Left ventricle myocardium inferior (tissue), 1 donor: ENCODE results near the gene PCDH10. TPM values are rescaled to one million over a fixed set of nuclear protein-coding genes. Genes with fewer than 3 reads are reported as not detected.

Experiments
- DNase-seq: peaks from one replicate; pipeline ENCODE4 v3.0.0-alpha.2; 2020
- H3K27ac ChIP-seq: fragments of 200-600 bp; replicated peaks from 2 replicates; pipeline ENCODE4 v1.8.0; 2021
- H3K27me3 ChIP-seq: fragments of 200-600 bp; 2 replicates; pipeline ENCODE4 v1.8.0; 2021; ENCODE audit warnings: low read depth
- H3K36me3 ChIP-seq: fragments of 200-600 bp; 2 replicates; pipeline ENCODE4 v1.8.0; 2021
- H3K4me1 ChIP-seq: fragments of 200-600 bp; 2 replicates; pipeline ENCODE4 v1.8.0; 2021
- H3K4me3 ChIP-seq: fragments of 200-600 bp; 2 replicates; pipeline ENCODE4 v1.8.0; 2021; ENCODE audit warnings: mild to moderate bottlenecking, moderate library complexity
- H3K9me3 ChIP-seq: fragments of 200-600 bp; replicated peaks from 2 replicates; pipeline ENCODE4 v1.8.0; 2021
- CTCF ChIP-seq: fragments of 200-600 bp; IDR thresholded peaks from 2 replicates; pipeline ENCODE4 v1.8.0; 2021; ENCODE audit warnings: antibody characterized with exemption, mild to moderate bottlenecking, borderline replicate concordance
- intact Hi-C: fragments of 100-400 bp; cut with micrococcal nuclease; formaldehyde crosslinking; loops from one replicate; pipeline ENCODE4 v1.11.0; 2022
- total RNA-seq: library from RNA; stranded (reverse); fragmentation: NEBNext Ultra II Directional; extraction: Animal tissue kit (Norgen Biotek cat#: 25700); gene quantifications from one replicate; pipeline ENCODE4 v1.2.1, GENCODE V29; 2021
- donor health status: DM: no; HTN: yes; CAD: no; lungs with severe emphysema.

Gene PCDH10
- total RNA-seq, 1 donor from 2014 or later = 0.14 TPM

- Histone ChIP-seq H3K4me1 (no peaks in the 10 kb centered on the region), H3K36me3 (no peaks in the 10 kb centered on the region), H3K9me3 (no peaks in the 10 kb centered on the region), H3K27me3 (peaks cover 5% of the 10 kb centered on the region), H3K4me3 (no peak overlapping the region), H3K27ac (no peak overlapping the region)
- TF ChIP-seq CTCF = no peak
- intact Hi-C loops = no loop called here
- DNase-seq = no peak
Observed at GRCh38 chr4:133161570-133162295, 12.6 kb downstream of the PCDH10 start.

GRCh38 chr4:133162941-133163340 lies 13.8 kb downstream of the PCDH10 start:
- Histone ChIP-seq H3K36me3 (no peaks in the 10 kb centered on the region), H3K4me3 (no peak overlapping the region), H3K4me1 (no peaks in the 10 kb centered on the region), H3K27me3 (peaks cover 5% of the 10 kb centered on the region), H3K27ac (no peak overlapping the region), H3K9me3 (no peaks in the 10 kb centered on the region)
- DNase-seq = no peak
- intact Hi-C loops = no loop called here
- no peak for TF ChIP-seq CTCF

GRCh38 chr4:133178956-133179355 lies 29.9 kb downstream of the PCDH10 start:
- Histone ChIP-seq H3K4me3 (no peak overlapping the region), H3K27ac (no peak overlapping the region), H3K9me3 (no peaks in the 10 kb centered on the region), H3K4me1 (no peaks in the 10 kb centered on the region), H3K36me3 (no peaks in the 10 kb centered on the region), H3K27me3 (no peaks in the 10 kb centered on the region)
- no peak for DNase-seq
- intact Hi-C loops = no loop called here
- no peak for TF ChIP-seq CTCF

GRCh38 chr4:133186210-133186609 lies 37.1 kb downstream of the PCDH10 start:
- DNase-seq = no peak
- intact Hi-C loops = no loop called here
- H3K27me3 ChIP-seq = no peaks in the 10 kb centered on the region
- no peak for TF ChIP-seq CTCF
- no peaks in the 10 kb centered on the region for H3K4me1 ChIP-seq
- no peak overlapping the region for H3K4me3 ChIP-seq
- no peaks in the 10 kb centered on the region for H3K9me3 ChIP-seq
- H3K36me3 ChIP-seq = no peaks in the 10 kb centered on the region
- H3K27ac ChIP-seq = no peak overlapping the region

GRCh38 chr4:133186845-133187244 lies 37.8 kb downstream of the PCDH10 start:
- no peak overlapping the region for H3K27ac ChIP-seq

More at GRCh38 chr4:133186845-133187244, 37.8 kb downstream of the PCDH10 start:
- Histone ChIP-seq H3K27me3 (no peaks in the 10 kb centered on the region), H3K4me3 (no peak overlapping the region), H3K9me3 (no peaks in the 10 kb centered on the region), H3K4me1 (no peaks in the 10 kb centered on the region), H3K36me3 (no peaks in the 10 kb centered on the region)
- intact Hi-C loops = no loop called here
- TF ChIP-seq CTCF = no peak
- DNase-seq = no peak
